ENCODE data around the gene EXTL1. TPM values are rescaled to one million over a fixed set of nuclear protein-coding genes. Genes with fewer than 3 reads are reported as not detected.

Gene EXTL1, protein sequence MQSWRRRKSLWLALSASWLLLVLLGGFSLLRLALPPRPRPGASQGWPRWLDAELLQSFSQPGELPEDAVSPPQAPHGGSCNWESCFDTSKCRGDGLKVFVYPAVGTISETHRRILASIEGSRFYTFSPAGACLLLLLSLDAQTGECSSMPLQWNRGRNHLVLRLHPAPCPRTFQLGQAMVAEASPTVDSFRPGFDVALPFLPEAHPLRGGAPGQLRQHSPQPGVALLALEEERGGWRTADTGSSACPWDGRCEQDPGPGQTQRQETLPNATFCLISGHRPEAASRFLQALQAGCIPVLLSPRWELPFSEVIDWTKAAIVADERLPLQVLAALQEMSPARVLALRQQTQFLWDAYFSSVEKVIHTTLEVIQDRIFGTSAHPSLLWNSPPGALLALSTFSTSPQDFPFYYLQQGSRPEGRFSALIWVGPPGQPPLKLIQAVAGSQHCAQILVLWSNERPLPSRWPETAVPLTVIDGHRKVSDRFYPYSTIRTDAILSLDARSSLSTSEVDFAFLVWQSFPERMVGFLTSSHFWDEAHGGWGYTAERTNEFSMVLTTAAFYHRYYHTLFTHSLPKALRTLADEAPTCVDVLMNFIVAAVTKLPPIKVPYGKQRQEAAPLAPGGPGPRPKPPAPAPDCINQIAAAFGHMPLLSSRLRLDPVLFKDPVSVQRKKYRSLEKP
- 0.05 TPM in 1 of 5 replicates, not detected in the others for total RNA-seq (2022; extraction: Qiagen RNA extraction; ENCODE audit: low read depth)

GRCh38 chr1:26021647-26022403 lies at the start of gene EXTL1:
EXTL1 (plus strand) TSS chr1:26021775; CDS start chr1:26022647, 872 bp downstream.

GRCh38 chr1:25997828-25998761 lies 23.5 kb upstream of the EXTL1 start, which contains the start of gene PAFAH2:
PAFAH2 (minus strand) TSS chr1:25998063; CDS start chr1:25990816, 7,247 bp downstream.

DNA sequence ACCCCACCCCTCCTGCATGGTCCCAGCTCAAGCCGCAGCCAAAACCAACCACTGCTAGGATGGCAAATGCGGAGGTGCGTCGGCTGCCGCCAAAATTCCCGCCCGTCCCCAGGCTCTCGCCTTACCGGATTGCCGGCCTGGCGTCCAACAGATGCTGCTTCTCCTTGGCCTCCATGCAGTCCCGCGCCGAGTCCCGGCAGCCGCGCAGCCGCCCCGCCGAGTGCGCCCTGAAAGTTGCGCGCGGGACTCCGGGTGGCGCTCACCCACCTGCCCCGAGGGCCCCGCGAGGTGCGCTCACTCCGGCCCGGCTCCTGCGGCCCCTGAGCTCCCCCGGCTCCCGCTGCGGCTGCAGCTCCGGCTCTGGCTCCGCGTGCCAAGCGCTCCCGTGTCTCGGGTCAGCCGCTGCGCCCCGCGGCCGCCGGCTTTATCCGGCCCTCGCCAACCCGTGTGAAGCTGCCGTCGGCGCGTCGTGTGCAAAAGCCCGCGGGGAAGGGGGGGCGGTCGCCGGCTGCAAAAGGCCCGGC lies 24.2 kb downstream of the EXTL1 start, which contains the start of gene SLC30A2:
Gene SLC30A2 (minus strand): TSS at position 397 of the 524 bp plus-strand sequence. CDS start 222 bp downstream, at position 175.

DNA sequence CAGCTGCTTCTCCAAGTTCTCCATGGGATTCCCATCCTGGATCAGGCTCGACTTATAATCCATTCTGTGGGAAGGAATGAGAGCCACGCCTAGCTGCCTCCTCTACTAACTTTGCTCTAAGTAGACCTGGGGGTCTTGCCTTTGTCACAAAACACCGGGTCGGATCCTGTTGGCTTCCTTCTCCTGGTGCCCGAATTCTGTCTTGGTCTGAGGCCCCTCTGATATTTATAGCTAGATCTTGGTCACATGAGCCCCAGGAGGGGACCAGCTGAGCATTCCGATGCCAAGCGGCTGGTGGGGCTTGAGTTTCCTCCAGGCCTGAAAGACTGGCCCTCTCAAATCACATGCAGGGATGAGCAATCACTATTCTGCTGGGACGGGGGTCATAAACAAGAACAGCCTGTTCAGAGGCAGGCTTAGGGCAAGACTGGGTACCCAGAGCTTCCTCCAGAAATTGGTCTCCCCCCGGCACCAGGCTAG lies 45.9 kb downstream of the EXTL1 start, which contains the start of gene TRIM63:
Gene TRIM63 (minus strand): TSS at position 199 of the 480 bp plus-strand sequence. CDS start 136 bp downstream, at position 63.

Other genes starting within 250 kb of the EXTL1 start
- 50.6 to 71.3 TPM (median 61.3 TPM) in 5 replicates for gene SELENON, start 221.6 kb upstream of the EXTL1 start, total RNA-seq (2022; extraction: Qiagen RNA extraction; ENCODE audit: low read depth)
- gene MTFR1L, start 201.8 kb upstream of the EXTL1 start, total RNA-seq (2022; extraction: Qiagen RNA extraction; ENCODE audit: low read depth) = 23.0 to 26.4 TPM (median 25.5 TPM) in 5 replicates
- gene AUNIP, start 162.3 kb upstream of the EXTL1 start, total RNA-seq (2022; extraction: Qiagen RNA extraction; ENCODE audit: low read depth) = 7.1 to 10.4 TPM (median 8.3 TPM) in 5 replicates
- gene PAQR7, start 146.1 kb upstream of the EXTL1 start, total RNA-seq (2022; extraction: Qiagen RNA extraction; ENCODE audit: low read depth) = 4.5 to 7.4 TPM (median 6.7 TPM) in 5 replicates
- gene STMN1, start 115.4 kb upstream of the EXTL1 start, total RNA-seq (2022; extraction: Qiagen RNA extraction; ENCODE audit: low read depth) = 212 to 300 TPM (median 222 TPM) in 5 replicates
- 5.5 to 8.8 TPM (median 6.9 TPM) in 5 replicates for gene PAFAH2, start 23.7 kb upstream of the EXTL1 start, total RNA-seq (2022; extraction: Qiagen RNA extraction; ENCODE audit: low read depth)
- 0.09 to 0.31 TPM (median 0.25 TPM) in 5 replicates for gene SLC30A2, start 24.3 kb downstream of the EXTL1 start, total RNA-seq (2022; extraction: Qiagen RNA extraction; ENCODE audit: low read depth)
- 0.43 to 0.85 TPM (median 0.60 TPM) in 5 replicates for gene TRIM63, start 45.9 kb downstream of the EXTL1 start, total RNA-seq (2022; extraction: Qiagen RNA extraction; ENCODE audit: low read depth)
- 1.2 to 3.1 TPM (median 1.6 TPM) in 5 replicates for gene PDIK1L, start 90.0 kb downstream of the EXTL1 start, total RNA-seq (2022; extraction: Qiagen RNA extraction; ENCODE audit: low read depth)
- 0.05 to 0.06 TPM in 2 of 5 replicates, not detected in the others for gene FAM110D, start 137.3 kb downstream of the EXTL1 start, total RNA-seq (2022; extraction: Qiagen RNA extraction; ENCODE audit: low read depth)
- gene C1orf232, start 147.2 kb downstream of the EXTL1 start, total RNA-seq (2022; extraction: Qiagen RNA extraction; ENCODE audit: low read depth) = not detected in 5 replicates
- 43.9 to 63.0 TPM (median 59.9 TPM) in 5 replicates for gene ZNF593, start 148.1 kb downstream of the EXTL1 start, total RNA-seq (2022; extraction: Qiagen RNA extraction; ENCODE audit: low read depth)
- not detected in 5 replicates for gene ZNF593OS, start 150.1 kb downstream of the EXTL1 start, total RNA-seq (2022; extraction: Qiagen RNA extraction; ENCODE audit: low read depth)
- gene CNKSR1, start 155.7 kb downstream of the EXTL1 start, total RNA-seq (2022; extraction: Qiagen RNA extraction; ENCODE audit: low read depth) = 0.13 to 0.58 TPM (median 0.39 TPM) in 5 replicates
- not detected in 5 replicates for gene CATSPER4, start 168.8 kb downstream of the EXTL1 start, total RNA-seq (2022; extraction: Qiagen RNA extraction; ENCODE audit: low read depth)
- 10.8 to 13.9 TPM (median 12.3 TPM) in 5 replicates for gene CEP85, start 212.4 kb downstream of the EXTL1 start, total RNA-seq (2022; extraction: Qiagen RNA extraction; ENCODE audit: low read depth)

Measured in A549 treated with ZK216348 at 1 μM for 4 hours (cell line).